WI38 (cell line): ENCODE measurements around the gene CYS1.

ENCODE experiments used
- H3K4me3 ChIP-seq: 2 replicates; pipeline ENCODE4 v1.5.1; 2011; ENCODE audit warnings: low read depth, mild to moderate bottlenecking, control low read depth, low read length
- TF ChIP-seq, protein P1 (sequence below): IDR thresholded peaks from 2 replicates; pipeline ENCODE4 v1.5.1; 2012; ENCODE audit warnings: low read depth, mild to moderate bottlenecking, control low read depth, low read length

The CYS1 gene

DNA sequence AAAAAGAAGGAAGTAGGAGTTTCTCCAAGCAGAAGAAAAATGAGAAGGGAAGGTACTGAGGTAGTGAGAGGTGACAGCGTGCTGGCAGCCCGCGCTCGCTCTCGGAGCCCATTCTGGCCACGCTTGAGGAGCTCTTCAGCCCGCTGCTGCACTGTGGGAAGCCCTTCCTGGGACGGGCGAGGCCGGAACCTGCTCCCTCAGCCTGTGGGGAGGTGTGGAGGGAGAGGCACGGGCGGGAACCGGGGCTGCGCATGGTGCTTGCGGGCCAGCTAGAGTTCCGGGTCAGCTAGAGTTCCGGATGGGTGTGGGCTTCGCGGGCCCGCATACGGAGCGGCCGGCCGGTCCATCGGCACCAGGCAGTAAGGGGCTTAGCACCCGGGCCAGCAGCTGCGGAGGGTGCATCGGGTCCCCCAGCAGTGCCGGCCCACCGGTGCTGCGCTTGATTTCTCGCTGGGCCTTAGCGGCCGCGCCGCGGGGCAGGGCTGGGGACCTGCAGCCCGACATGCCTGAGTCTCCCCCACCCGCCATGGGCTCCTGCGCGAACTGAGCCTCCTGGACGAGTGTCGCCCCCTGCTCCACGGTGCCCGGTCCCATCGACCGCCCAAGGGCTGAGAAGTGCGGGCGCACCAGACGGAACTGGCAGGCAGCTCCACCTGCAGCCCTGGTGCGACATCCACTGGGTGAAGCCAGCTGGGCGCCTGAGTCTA is 11.1 kb upstream of the CYS1 start:
- TF ChIP-seq, protein P1, sequence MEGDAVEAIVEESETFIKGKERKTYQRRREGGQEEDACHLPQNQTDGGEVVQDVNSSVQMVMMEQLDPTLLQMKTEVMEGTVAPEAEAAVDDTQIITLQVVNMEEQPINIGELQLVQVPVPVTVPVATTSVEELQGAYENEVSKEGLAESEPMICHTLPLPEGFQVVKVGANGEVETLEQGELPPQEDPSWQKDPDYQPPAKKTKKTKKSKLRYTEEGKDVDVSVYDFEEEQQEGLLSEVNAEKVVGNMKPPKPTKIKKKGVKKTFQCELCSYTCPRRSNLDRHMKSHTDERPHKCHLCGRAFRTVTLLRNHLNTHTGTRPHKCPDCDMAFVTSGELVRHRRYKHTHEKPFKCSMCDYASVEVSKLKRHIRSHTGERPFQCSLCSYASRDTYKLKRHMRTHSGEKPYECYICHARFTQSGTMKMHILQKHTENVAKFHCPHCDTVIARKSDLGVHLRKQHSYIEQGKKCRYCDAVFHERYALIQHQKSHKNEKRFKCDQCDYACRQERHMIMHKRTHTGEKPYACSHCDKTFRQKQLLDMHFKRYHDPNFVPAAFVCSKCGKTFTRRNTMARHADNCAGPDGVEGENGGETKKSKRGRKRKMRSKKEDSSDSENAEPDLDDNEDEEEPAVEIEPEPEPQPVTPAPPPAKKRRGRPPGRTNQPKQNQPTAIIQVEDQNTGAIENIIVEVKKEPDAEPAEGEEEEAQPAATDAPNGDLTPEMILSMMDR: no peak
- H3K4me3 ChIP-seq: no peak overlapping the region

DNA sequence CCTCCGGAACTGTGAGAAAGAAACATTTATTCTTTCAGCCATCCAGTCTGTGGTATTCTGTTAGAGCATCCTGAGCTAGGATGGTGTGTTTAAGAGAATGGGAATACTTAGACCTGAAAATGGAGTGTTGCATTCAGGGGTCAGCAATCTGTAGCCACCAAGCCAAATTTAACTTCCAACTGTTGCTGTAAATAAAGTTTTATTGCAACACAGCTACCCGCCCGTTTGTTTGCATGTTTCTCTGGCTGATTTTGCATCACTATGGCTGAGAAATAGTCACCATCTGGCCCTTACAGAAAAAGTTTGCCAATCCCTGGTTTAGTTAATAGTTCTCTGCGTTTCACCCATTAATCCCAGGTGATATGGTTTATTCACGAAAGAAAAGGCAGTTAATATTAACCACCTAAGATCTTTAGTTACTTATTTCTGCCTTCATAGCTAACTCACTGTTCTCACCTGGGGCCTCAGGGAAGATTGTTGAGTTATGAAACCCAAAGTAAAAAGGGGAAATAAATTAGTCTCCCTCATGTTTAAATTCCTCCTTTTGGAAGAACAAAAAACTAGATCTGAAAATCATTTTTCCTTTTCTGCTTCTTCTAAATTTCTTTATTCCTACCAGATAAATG is 9.5 kb upstream of the CYS1 start:
- TF ChIP-seq, protein P1: no peak
- H3K4me3 ChIP-seq: no peak overlapping the region

DNA sequence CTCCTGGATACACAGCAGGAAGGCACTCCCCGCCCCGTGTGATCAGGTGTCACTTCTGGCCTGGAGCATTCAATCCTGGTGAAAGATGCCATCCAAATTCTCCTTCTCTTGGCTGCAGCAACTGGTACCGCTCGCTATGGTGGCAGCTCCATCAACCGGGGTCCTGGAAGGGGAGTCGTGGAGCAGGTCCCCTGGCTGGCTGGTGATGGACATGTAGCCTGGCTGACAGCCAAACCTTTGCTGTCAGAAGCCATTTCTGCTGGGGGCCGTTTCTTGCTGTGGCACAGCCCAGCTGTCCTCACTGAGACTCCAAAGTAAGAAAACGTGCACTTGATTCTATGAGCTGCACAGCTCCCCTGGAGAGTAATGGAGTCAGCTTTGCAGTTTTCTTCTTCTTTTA is 7.1 kb upstream of the CYS1 start:
- H3K4me3 ChIP-seq: no peak overlapping the region
- TF ChIP-seq, protein P1: no peak

DNA sequence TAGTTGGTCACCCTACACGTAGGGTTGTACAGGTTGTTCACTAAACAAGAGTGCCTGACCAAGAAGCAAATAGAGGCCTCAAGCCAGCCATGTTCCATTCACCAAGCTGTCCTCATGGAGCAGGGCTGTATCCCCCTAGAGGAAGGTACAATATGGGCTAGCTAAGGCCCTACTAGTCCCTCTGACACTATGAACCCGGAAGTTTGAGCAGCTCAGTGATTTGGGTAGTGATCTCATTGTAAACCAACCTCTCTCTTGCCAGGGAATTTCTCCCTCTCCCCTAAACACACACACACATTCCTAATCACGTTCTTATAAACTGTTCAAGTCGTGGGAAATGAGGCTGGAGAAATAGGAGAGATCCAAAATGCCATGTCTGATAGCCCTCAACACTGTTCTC is 6.7 kb upstream of the CYS1 start:
- H3K4me3 ChIP-seq: no peak overlapping the region
- TF ChIP-seq, protein P1: no peak

DNA sequence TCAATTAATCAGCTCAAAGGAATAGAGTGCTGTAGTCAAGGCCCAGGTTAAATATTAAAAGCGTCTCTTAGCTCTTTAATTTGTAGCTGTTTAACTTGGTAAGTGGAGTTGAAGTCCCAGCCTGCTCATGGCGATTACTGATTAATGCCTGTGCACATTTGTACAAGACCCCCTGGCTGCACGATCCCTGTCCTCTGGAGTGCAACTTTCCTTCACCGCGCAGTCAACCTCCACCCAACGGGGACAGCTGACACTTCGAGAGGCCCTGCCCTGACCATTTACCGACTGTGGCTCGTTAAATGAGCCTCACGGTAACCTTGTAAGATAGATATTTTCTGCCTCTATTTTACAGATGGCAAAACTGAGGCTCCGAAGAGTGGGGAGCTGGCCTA is 5.5 kb upstream of the CYS1 start:
- TF ChIP-seq, protein P1: no peak
- H3K4me3 ChIP-seq: no peak overlapping the region

DNA sequence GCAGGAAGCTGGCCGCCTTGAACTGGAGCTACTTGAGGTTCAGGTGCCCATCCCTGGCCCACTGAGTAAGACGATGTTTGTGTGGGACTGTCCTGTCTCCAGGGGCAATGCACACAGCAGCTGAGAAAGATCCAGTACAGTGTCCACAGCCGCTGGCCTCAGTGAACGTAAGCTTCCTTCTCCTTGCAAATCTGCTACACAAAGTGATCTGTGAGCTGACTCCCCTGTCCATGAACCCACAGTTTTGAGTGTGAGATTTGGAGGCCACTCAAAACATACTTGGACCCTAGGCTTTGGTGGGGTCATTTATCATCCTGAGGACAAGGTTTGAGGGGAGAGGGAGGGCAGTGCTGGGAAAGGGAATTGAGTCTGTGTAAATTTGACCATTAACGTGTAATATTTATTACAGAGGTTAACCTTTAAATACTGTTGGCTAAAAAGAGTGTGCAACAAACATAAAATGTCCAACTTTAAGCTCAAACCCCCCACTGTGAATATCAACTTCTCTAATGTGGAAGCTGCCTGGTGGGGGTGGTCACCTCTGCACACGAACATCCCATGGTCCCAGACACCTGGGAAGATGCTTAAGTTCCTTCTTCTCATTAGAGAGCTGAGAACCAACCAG is 4.9 kb upstream of the CYS1 start:
- TF ChIP-seq, protein P1: no peak
- no peak overlapping the region for H3K4me3 ChIP-seq
